ENCODE measurements around the gene OR10D3. TPM values are rescaled to one million over a fixed set of nuclear protein-coding genes. Genes with fewer than 3 reads are reported as not detected.

OR10D3 gene, protein sequence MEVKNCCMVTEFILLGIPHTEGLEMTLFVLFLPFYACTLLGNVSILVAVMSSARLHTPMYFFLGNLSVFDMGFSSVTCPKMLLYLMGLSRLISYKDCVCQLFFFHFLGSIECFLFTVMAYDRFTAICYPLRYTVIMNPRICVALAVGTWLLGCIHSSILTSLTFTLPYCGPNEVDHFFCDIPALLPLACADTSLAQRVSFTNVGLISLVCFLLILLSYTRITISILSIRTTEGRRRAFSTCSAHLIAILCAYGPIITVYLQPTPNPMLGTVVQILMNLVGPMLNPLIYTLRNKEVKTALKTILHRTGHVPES
- total RNA-seq (2021; ENCODE audit: unreplicated experiment) (not detected), Bru-seq, nascent RNA (not detected), BruChase-seq, experiment 1, labeled RNA remaining after a 6-hour chase (percentile 11 among the genes with signal in this experiment), BruChase-seq, experiment 2, labeled RNA remaining after a 2-hour chase (not detected)
- not detected in 2 replicates for polyA plus RNA-seq (2012)
- long read RNA-seq = 0 reads

- no peak for ATAC-seq
- Histone ChIP-seq H3K27ac (ENCODE audit: low read depth, low read length) (no peak within 1 kb of the TSS), H3K9me3 (ENCODE audit: control insufficient read depth in 1 of 2, insufficient read depth in 1 of 2, low read depth in 1 of 2, low read length in 2 of 2) (no peaks in the 10 kb centered on the region), H3K4me1 (ENCODE audit: control insufficient read depth in 1 of 2, insufficient read depth in 2 of 2, low read length in 2 of 2) (no peaks in the 10 kb centered on the region), H4K20me1 (ENCODE audit: insufficient read depth) (no peaks in the 10 kb centered on the region), H3K4me3 (replicated peaks in 1 of 2; ENCODE audit: low read depth in 1 of 2, low read length in 2 of 2) (no peak within 1 kb of the TSS), H3K9me2 (ENCODE audit: insufficient read depth) (no peaks in the 10 kb centered on the region), H2AFZ (ENCODE audit: low read depth, low read length, poor library complexity, severe bottlenecking) (no peak within 1 kb of the TSS), H3K79me2 (ENCODE audit: insufficient read depth, low read length) (no peaks in the 10 kb centered on the region), H3K4me2 (ENCODE audit: low read length) (no peak within 1 kb of the TSS), H3K9ac (ENCODE audit: low read length) (no peak within 1 kb of the TSS), H3K36me3 (ENCODE audit: control insufficient read depth in 1 of 2, insufficient read depth in 2 of 2, low read length in 2 of 2) (no peaks in the 10 kb centered on the region), H3K27me3 (ENCODE audit: insufficient read depth, low read length) (peaks cover 62% of the 10 kb centered on the region)
- no TSS peak for BruUV-seq (replicated peaks)
- intact Hi-C loops (cut with micrococcal nuclease) = no loop called here
- CTCF ChIA-PET = no interaction called here
- RAD21 ChIA-PET (ENCODE audit: low non-redundant PET in 1 of 2, low total read pairs in 2 of 2, uncharacterized antibody in 2 of 2, unreplicated experiment in 2 of 2) = no interaction called here
- no peak for TF ChIP-seq POLR2A (IDR thresholded peaks at IDR 0.05; ENCODE audit: borderline replicate concordance, extremely low read depth, insufficient read depth, insufficient read length)
- no peak for TF ChIP-seq ATF3 (IDR thresholded peaks at IDR 0.05)
- TF ChIP-seq EZH2phosphoT487 (IDR thresholded peaks at IDR 0.05; ENCODE audit: borderline replicate concordance) = no peak
- TF ChIP-seq JUND (IDR thresholded peaks at IDR 0.05) = no peak
- TF ChIP-seq SRF (IDR thresholded peaks at IDR 0.05; ENCODE audit: low read depth) = no peak
- TF ChIP-seq ZNF274 (IDR thresholded peaks at IDR 0.05; ENCODE audit: low read depth, low read length) = no peak
- TF ChIP-seq RAD21 (IDR thresholded peaks at IDR 0.05; ENCODE audit: low read depth) = no peak
- TF ChIP-seq POLR2AphosphoS5 (IDR thresholded peaks at IDR 0.05; ENCODE audit: low read depth, low read length) = no peak
- no peak for TF ChIP-seq ELF1 (IDR thresholded peaks at IDR 0.05; ENCODE audit: borderline replicate concordance, low read depth)
- no peak for TF ChIP-seq SIN3A (IDR thresholded peaks at IDR 0.05; ENCODE audit: low read depth)
- no peak for TF ChIP-seq REST (IDR thresholded peaks at IDR 0.05; ENCODE audit: low read depth)
- TF ChIP-seq CBX3 (IDR thresholded peaks at IDR 0.05; ENCODE audit: low read depth) = no peak
- no peak for TF ChIP-seq EZH2 (IDR thresholded peaks at IDR 0.05)
- TF ChIP-seq YY1 (IDR thresholded peaks at IDR 0.05; ENCODE audit: extremely low read depth, insufficient replicate concordance, low read depth, low read length) = no peak
- TF ChIP-seq EGR1 (IDR thresholded peaks at IDR 0.05; ENCODE audit: low read depth) = no peak
- no peak for TF ChIP-seq TCF7L2 (IDR thresholded peaks at IDR 0.05; ENCODE audit: borderline replicate concordance, extremely low read depth, insufficient read depth, insufficient read length)
- TF ChIP-seq ZFX (IDR thresholded peaks at IDR 0.05) = no peak
- TF ChIP-seq ZBTB33 (IDR thresholded peaks at IDR 0.05; ENCODE audit: extremely low read depth, insufficient replicate concordance, low read length) = no peak
- no peak for TF ChIP-seq SP1 (IDR thresholded peaks at IDR 0.05; ENCODE audit: low read depth)
- DNase-seq (ENCODE audit: low read depth, low spot score) = no peak
- POLR2A ChIA-PET = no interaction called here
Measured at GRCh38 chr11:124183068-124183467, at the start of gene OR10D3. Gene OR10D3, plus strand, starts transcription at chr11:124183345. Its CDS starts 1,925 bp downstream, at chr11:124185270.
